ENCODE measurements around the gene CDC25A.

Gene CDC25A

DNA sequence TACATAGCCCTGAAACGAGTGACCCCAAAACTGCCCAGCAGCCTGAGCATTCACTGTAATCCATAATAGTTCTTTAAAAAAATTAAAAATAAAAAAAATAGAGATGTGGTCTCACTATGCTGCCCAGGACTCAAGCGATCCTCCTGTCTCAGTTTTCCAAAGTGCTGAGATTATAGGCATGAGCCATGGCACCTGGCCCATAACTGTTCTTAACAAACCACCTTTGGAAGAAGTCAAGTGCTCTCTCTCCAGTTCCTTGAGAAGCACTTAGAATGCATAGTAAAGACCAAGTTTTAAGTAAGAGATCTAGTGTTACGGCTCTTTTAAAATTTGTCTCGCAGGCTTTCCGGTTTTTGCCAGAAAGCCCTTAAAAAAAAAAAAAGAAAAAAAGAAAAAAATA, 8.2 kb downstream of the CDC25A start:
- Mint-ChIP-seq H3K9me3 (no peaks in the 10 kb centered on the region), H3K4me1 (no peaks in the 10 kb centered on the region), H3K27ac (no peak overlapping the region), H3K36me3 (peaks cover 2% of the 10 kb centered on the region), H3K27me3 (peaks cover 1% of the 10 kb centered on the region), H3K4me3 (no peak overlapping the region)

DNA sequence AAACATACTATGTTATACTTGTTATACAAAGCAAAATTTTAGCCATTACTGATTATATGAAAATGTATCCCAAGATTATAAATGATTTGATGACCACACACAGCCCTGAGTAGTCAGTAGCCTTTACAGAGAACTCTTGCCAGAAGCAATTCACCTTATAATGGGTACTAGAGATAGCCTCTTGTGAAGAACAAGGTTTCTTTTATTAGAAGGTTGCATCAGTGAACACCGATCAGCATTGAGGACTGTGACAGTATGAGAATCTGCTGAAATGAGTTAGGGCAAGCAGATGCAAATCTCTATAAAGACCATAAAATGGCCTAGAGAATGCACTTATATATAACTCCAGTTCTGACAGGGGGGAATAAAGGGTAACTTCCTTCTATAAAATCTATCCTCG, 10.1 kb downstream of the CDC25A start:
- no peak overlapping the region for H3K27ac Mint-ChIP-seq
- H3K27me3 Mint-ChIP-seq = peaks cover 1% of the 10 kb centered on the region
- no peaks in the 10 kb centered on the region for H3K4me1 Mint-ChIP-seq
- no peaks in the 10 kb centered on the region for H3K9me3 Mint-ChIP-seq
- peaks cover 2% of the 10 kb centered on the region for H3K36me3 Mint-ChIP-seq
- no peak overlapping the region for H3K4me3 Mint-ChIP-seq

DNA sequence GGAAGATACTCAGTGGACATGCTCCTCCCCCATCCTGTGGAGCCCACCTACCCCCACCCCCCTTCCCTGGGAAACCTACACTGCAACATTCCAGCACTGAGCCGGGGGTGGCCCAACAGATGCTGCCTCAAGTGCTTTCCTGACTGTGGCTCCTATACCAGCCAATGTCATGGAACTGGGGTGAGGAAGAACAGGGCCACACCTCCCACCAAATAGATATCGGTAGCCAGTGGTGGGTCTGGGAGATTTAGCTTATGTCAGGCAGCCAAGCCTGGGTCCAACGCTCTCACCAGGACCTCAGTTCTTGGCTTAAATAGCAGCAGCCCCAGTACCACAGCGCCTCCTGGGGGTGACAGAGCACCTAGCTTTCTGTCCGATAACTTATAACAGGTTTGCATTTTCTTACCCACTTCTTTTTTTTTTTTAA, 30.3 kb downstream of the CDC25A start:
- no peaks in the 10 kb centered on the region for H3K4me1 Mint-ChIP-seq
- no peaks in the 10 kb centered on the region for H3K9me3 Mint-ChIP-seq
- H3K27ac Mint-ChIP-seq = no peak overlapping the region
- no peaks in the 10 kb centered on the region for H3K36me3 Mint-ChIP-seq
- H3K4me3 Mint-ChIP-seq = no peak overlapping the region
- H3K27me3 Mint-ChIP-seq = no peaks in the 10 kb centered on the region

GRCh38 chr3:48157202-48157840, 30.9 kb downstream of the CDC25A start:
- Mint-ChIP-seq H3K27me3 (no peaks in the 10 kb centered on the region), H3K9me3 (no peaks in the 10 kb centered on the region), H3K36me3 (no peaks in the 10 kb centered on the region), H3K4me1 (no peaks in the 10 kb centered on the region), H3K27ac (no peak overlapping the region), H3K4me3 (no peak overlapping the region)

DNA sequence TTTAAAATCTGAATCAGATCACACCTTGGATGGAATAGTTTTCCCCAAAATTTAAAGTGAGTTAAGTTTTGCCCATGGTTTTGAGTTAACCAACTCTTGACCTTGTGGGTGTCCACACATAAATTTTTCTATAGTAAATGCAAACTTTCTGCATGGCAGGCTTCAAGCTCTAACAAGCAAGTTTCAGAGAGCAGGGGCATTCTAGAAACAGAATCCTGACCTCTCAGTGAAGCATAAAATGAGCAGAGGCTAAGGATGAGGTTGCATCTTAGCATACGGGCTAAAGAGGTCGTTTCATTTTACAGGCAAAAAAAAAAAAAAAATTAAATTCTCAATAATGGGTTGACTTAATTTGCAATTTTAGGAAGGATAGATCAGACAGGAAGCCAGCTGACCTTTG, 32.1 kb downstream of the CDC25A start:
- H3K36me3 Mint-ChIP-seq = no peaks in the 10 kb centered on the region
- H3K27ac Mint-ChIP-seq = no peak overlapping the region
- no peak overlapping the region for H3K4me3 Mint-ChIP-seq
- no peaks in the 10 kb centered on the region for H3K9me3 Mint-ChIP-seq
- H3K27me3 Mint-ChIP-seq = no peaks in the 10 kb centered on the region
- no peaks in the 10 kb centered on the region for H3K4me1 Mint-ChIP-seq

- H3K4me3 Mint-ChIP-seq = no peak overlapping the region
- no peak overlapping the region for H3K27ac Mint-ChIP-seq
- no peaks in the 10 kb centered on the region for H3K27me3 Mint-ChIP-seq
- H3K4me1 Mint-ChIP-seq = no peaks in the 10 kb centered on the region
- H3K36me3 Mint-ChIP-seq = no peaks in the 10 kb centered on the region
- no peaks in the 10 kb centered on the region for H3K9me3 Mint-ChIP-seq
These were observed 33.1 kb downstream of the CDC25A start for GRCh38 chr3:48155122-48155521.

DNA sequence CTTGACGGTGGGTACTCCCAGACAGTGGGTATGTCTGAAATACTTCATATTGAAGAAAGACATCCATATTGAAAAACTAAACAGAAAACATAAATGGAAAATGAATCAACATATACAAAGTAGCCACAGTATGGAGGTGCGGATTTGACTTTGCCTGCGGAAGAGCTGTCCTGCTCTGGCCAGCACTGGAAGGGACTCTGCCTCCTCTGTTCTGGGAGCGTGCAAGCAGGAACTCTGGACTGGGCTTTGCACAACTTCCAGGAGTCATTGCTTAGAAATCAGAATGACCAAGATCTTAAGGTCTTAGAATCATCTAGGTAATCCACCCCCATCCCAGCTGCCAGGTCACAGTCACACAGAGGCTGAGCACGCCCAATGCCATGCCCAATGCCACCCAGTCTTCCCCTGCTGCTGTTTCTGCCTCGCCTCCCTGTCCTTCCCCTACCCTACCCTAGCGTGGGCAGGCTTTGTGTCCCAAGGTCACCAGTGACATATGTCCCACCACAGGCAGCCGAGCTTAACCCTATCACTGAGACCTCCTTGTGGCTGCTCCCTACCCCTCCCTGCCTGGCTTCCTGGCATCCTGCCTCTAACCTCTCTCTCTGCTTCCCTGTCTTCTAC, 36.3 kb downstream of the CDC25A start:
- Mint-ChIP-seq H3K27me3 (no peaks in the 10 kb centered on the region), H3K9me3 (no peaks in the 10 kb centered on the region), H3K36me3 (no peaks in the 10 kb centered on the region), H3K4me3 (no peak overlapping the region), H3K27ac (no peak overlapping the region), H3K4me1 (no peaks in the 10 kb centered on the region)

DNA sequence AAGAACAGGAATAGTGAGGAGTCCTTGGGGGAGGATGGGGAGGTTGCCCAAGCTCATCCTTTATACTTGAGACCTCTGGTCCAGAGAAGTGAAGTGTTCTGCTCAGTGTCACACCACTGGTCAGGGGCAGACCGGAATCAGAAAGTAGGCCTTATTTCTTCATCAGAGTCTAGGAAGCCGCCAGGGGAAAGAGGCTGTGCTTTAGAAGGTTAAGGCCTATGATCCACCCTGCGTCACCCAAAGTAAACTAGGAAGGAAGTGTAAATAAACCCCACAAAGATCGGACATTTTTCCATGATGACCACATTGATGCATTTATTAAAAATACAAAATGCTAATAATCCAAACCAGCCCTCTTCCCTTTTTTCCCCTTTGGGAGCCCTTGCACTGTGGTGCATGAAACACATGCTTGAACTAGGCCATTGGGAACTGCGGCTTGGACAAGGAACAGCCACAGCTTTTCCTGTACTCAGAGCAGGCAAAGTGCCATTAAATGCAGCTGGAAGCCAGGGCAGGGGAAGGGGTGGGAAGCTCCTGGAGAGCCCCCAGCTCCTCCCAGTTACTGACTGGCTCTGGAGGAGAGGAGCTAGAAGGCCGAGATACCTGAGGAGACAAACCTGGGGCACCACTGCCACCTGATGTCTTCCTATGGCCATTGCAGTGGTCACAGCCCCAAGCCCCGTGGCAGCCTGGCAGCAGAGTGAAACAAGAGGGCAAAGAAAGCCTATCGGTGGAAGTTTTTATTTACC, 37.0 kb downstream of the CDC25A start:
- H3K4me1 Mint-ChIP-seq = no peaks in the 10 kb centered on the region
- no peaks in the 10 kb centered on the region for H3K9me3 Mint-ChIP-seq
- H3K27me3 Mint-ChIP-seq = no peaks in the 10 kb centered on the region
- H3K36me3 Mint-ChIP-seq = no peaks in the 10 kb centered on the region
- no peak overlapping the region for H3K4me3 Mint-ChIP-seq
- H3K27ac Mint-ChIP-seq = no peak overlapping the region

DNA sequence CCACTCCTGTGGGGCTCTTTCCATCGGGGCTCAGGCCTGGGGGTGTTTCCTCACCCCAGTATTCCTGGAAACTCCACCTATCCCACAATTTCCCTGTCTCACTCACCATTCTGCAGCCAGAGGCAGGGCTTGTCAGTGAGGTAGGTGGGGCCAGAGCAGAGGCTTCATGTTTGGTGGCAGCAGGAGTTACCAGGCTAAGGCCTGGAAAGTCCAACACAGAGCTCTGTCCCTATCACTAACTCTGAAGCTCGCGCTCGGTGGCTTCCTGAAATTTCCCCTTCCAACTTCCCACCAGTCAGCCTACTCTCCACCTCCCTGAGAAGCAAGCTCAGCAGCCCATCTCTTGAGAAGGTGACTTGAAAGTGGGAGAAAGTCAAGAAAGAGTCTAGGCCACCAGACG, 44.2 kb downstream of the CDC25A start:
- H3K4me1 Mint-ChIP-seq = no peaks in the 10 kb centered on the region
- H3K36me3 Mint-ChIP-seq = no peaks in the 10 kb centered on the region
- H3K9me3 Mint-ChIP-seq = no peaks in the 10 kb centered on the region
- no peak overlapping the region for H3K4me3 Mint-ChIP-seq
- no peaks in the 10 kb centered on the region for H3K27me3 Mint-ChIP-seq
- H3K27ac Mint-ChIP-seq = no peak overlapping the region

- H3K27ac Mint-ChIP-seq = no peak overlapping the region
- no peaks in the 10 kb centered on the region for H3K27me3 Mint-ChIP-seq
- no peak overlapping the region for H3K4me3 Mint-ChIP-seq
- H3K9me3 Mint-ChIP-seq = no peaks in the 10 kb centered on the region
- no peaks in the 10 kb centered on the region for H3K36me3 Mint-ChIP-seq
- H3K4me1 Mint-ChIP-seq = no peaks in the 10 kb centered on the region
These were observed 44.6 kb downstream of the CDC25A start for GRCh38 chr3:48143567-48143966.

DNA sequence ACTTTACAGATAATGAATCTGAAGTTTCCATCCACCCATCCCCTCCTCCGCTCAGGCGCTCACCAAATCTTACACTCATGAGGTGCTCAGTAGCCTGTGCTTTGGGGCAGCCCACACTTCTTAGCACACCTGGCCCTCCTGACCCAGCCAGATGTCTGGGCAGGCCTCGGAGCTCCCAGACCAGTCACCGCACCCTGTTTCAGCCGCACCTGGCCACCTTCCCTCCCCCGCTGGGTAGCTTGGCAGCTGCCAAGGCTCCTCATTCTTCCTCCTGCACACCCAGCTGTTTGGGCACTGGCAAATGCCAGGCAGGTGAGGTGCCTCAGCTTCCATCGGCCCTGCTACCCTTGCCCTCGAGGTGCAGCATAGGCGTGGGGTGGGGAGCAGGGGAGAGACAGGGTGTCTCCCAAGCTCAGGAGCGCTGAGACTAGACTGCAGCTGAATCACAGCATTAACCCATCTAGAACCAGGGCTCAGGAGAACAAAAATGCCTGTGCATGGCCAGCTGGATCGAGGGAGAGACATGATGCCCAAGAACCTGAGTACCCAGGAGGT, 45.8 kb downstream of the CDC25A start:
- Mint-ChIP-seq H3K27me3 (no peaks in the 10 kb centered on the region), H3K4me1 (no peaks in the 10 kb centered on the region), H3K27ac (no peak overlapping the region), H3K4me3 (no peak overlapping the region), H3K9me3 (no peaks in the 10 kb centered on the region), H3K36me3 (no peaks in the 10 kb centered on the region)

DNA sequence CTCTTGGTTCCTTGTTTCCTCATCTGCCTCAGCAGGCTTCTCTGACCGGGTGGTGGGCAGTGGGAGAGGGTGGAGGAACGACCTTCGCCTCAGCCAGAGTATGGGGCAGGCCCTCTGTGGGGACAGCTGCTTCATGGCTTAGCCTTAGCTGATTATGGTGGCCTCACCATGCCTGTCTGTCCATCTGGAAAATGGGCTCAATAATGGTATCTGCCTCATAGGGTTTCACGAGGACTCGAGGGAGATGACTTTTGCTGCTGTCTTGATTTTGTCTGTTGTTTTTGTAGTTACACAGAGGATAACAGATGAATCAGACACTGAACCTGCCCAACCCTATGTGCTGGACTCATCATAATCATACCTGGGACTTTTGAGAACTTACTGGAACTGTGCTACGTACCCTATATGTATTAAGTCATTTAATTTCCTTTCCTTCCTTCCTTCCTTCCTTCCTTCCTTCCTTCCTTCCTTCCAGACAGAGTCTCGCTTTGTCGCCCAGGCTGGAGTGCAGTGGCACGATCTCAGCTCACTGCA, 46.5 kb downstream of the CDC25A start:
- Mint-ChIP-seq H3K27ac (no peak overlapping the region), H3K4me1 (no peaks in the 10 kb centered on the region), H3K9me3 (no peaks in the 10 kb centered on the region), H3K36me3 (no peaks in the 10 kb centered on the region), H3K4me3 (no peak overlapping the region), H3K27me3 (no peaks in the 10 kb centered on the region)

- Mint-ChIP-seq H3K36me3 (no peaks in the 10 kb centered on the region), H3K27me3 (no peaks in the 10 kb centered on the region), H3K9me3 (no peaks in the 10 kb centered on the region), H3K4me1 (no peaks in the 10 kb centered on the region), H3K27ac (no peak overlapping the region), H3K4me3 (no peak overlapping the region)
These were observed 47.1 kb downstream of the CDC25A start for GRCh38 chr3:48140936-48141603.

DNA sequence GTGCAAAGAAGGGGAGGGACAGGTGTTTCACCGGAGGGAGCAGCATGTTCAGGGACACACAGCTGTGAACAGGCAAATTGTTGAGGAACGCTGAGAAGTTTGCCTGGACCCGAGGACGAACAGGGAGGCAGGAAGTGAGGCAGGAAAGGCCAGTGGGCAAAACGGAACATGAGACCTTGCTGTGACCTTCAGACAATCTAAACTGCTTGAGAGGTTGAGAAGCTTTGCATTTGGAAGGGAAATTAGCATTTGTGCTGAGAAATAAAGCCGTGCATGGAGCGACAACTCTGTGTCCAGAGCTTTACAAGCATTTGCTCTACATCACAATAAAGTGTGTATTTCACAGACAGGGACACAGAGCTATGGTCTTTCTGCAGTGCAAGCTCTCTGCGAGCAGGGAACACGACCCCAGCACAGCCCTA, 47.9 kb downstream of the CDC25A start:
- Mint-ChIP-seq H3K9me3 (no peaks in the 10 kb centered on the region), H3K27me3 (no peaks in the 10 kb centered on the region), H3K4me3 (no peak overlapping the region), H3K4me1 (no peaks in the 10 kb centered on the region), H3K36me3 (no peaks in the 10 kb centered on the region), H3K27ac (no peak overlapping the region)

DNA sequence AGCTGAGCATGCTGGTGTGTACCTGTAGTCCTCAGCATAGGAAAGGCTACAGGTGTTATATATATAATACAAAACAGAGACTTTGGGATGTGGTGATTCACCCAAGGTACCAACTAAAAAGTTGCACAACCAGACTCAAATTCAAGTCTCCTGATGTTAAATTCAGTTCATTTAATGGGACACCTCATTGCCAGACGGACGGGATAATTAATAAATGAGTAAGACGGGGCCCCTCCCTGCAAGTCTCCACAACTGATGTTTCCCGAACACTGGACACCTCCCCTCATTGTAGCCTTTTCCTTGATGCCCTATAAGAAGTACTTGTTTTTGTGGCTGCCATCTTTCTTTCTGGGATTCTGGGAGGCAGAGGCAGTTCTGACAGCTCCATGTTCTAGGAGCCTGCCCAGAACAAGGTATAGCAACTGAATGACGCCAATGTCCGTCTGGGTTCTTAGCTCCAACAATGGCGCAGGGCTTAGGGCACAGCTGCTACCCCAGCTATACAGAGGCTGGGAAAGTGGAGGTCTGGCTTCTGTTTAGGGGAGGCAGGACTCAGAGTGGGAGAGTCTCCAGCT, 50.7 kb downstream of the CDC25A start:
- no peaks in the 10 kb centered on the region for H3K4me1 Mint-ChIP-seq
- no peak overlapping the region for H3K4me3 Mint-ChIP-seq
- no peaks in the 10 kb centered on the region for H3K36me3 Mint-ChIP-seq
- no peaks in the 10 kb centered on the region for H3K27me3 Mint-ChIP-seq
- no peak overlapping the region for H3K27ac Mint-ChIP-seq
- no peaks in the 10 kb centered on the region for H3K9me3 Mint-ChIP-seq

Measured in activated naive CD4-positive, alpha-beta T cell treated with anti-CD3 and anti-CD28 coated beads, Interleukin-2, amount 50 U/mL, for 24 hours (primary cell).